Measurements from ENCODE around the gene ANKRD23. TPM values are rescaled to one million over a fixed set of nuclear protein-coding genes. Genes with fewer than 3 reads are reported as not detected.

Gene ANKRD23
- total and polyA plus RNA-seq, 2 of the 13 experiments (the other 11 are each of a cell fraction or from before 2014, with no cell fraction given) = 1.5 to 1.6 TPM

GRCh38 chr2:96807127-96807471, 36.7 kb downstream of the ANKRD23 start:
- ChIA-PET CTCF (ENCODE audit: low intra/inter-chr PET ratio, low total read pairs) (no interaction called here), POLR2A (interaction anchor here (3.1 kb wide), 1 partner anchor 9 kb away, joined by 22 read pairs; the partner anchor contains the start of gene CNNM3)
- no peak overlapping the region for H3K4me2 ChIP-seq (ENCODE audit: low read depth, low read length)
- ATAC-seq (no peak), DNase-seq (ENCODE audit: low spot score) (no peak), FAIRE-seq (no peak)
- 97% methylated on average over 10 of the region's 10 CpGs for WGBS (ENCODE audit: low lambda C conversion rate)
- H3K4me1 ChIP-seq (ENCODE audit: insufficient read depth, low read length) = peaks cover 64% of the 10 kb centered on the region
- in situ Hi-C loops (cut with HindIII; ENCODE audit: extremely low pct_ligation_motif_present, low pct_unique_long_range_greater_than_20kb) (no loop called here), intact Hi-C loops (cut with micrococcal nuclease; ENCODE audit: unreplicated experiment) (no loop called here)
- BruUV-seq (replicated peaks) = no TSS peak
- H3K4me3 ChIP-seq (replicated peaks in 1 of 3; ENCODE audit: insufficient read depth in 1 of 3, low read depth in 2 of 3, low read length in 3 of 3) = no peak overlapping the region
- H3K36me3 ChIP-seq (replicated peaks in 1 of 2; ENCODE audit: control insufficient read depth in 1 of 2, insufficient read depth in 2 of 2, low read length in 2 of 2) = peaks cover 0 to 3% of the 10 kb centered on the region in 2 experiments; a peak in 1 of 5 replicates
- no peaks in the 10 kb centered on the region for H3K79me2 ChIP-seq (ENCODE audit: insufficient read depth, low read length)
- H3K9ac ChIP-seq (ENCODE audit: insufficient read depth, low read depth, low read length) = no peak overlapping the region
- peak; percentile 63 for TF ChIP-seq ZNF7 (CRISPR knock-in tag; IDR thresholded peaks at IDR 0.05)
- no peak for TF ChIP-seq ZNF598 (CRISPR knock-in tag; IDR thresholded peaks at IDR 0.05; ENCODE audit: borderline replicate concordance)
- peak; percentile 35; the same call in 1 of the 2 replicates for TF ChIP-seq ZNF687 (CRISPR knock-in tag; IDR thresholded peaks at IDR 0.05)
- H3K9me3 ChIP-seq (ENCODE audit: low read length) = no peaks in the 10 kb centered on the region
- H2AFZ ChIP-seq (ENCODE audit: low read length) = no peak overlapping the region
- H3K27ac ChIP-seq (ENCODE audit: extremely low read length, insufficient read depth, low read length) = peak overlapping the region; percentile 43
- no peaks in the 10 kb centered on the region for H4K20me1 ChIP-seq (ENCODE audit: insufficient read depth, low read length)
- no peaks in the 10 kb centered on the region for H3K27me3 ChIP-seq (ENCODE audit: control insufficient read depth in 1 of 2, insufficient read depth in 2 of 2, low read length in 2 of 2)

All from HepG2 (cell line).